K562 (cell line): Measurements from ENCODE around the gene XIRP2.

Experiments used
- BRCA1 ChIP-seq, 2 experiments: fragments of 450-650 bp in 1 of 2; sonication (generic) in 1 of 2; formaldehyde crosslinking in 1 of 2; IDR thresholded peaks; 2 replicates each; pipeline versions ENCODE4 v1.5.0 to v1.6.1; 2017 to 2020; ENCODE audit warnings: mild to moderate bottlenecking in 1 of 2, missing genetic modification reagents in 1 of 2
- EZH2 ChIP-seq: IDR thresholded peaks from 2 replicates; pipeline ENCODE4 v1.6.1; 2012; ENCODE audit warnings: low read depth, mild to moderate bottlenecking, inconsistent platforms, low read length, borderline replicate concordance
- GATAD2B ChIP-seq: fragments of 450-650 bp; IDR thresholded peaks from 2 replicates; pipeline ENCODE4 v1.6.1; 2017; ENCODE audit warnings: mild to moderate bottlenecking, borderline replicate concordance
- HDAC2 ChIP-seq: fragments of 450-650 bp; IDR thresholded peaks from 2 replicates; pipeline ENCODE4 v1.6.1; 2016; ENCODE audit warnings: mild to moderate bottlenecking
- KDM1A ChIP-seq, 2 experiments: fragments of 450-650 bp; IDR thresholded peaks; 2 replicates each; pipeline ENCODE4 v1.6.1; 2016; ENCODE audit warnings: mild to moderate bottlenecking in 2 of 2
- KDM2B ChIP-seq: fragments of 250-450 bp; sonication (Bioruptor Pico); IDR thresholded peaks from 2 replicates; pipeline ENCODE4 v1.8.0; 2021; ENCODE audit warnings: mild to moderate bottlenecking, moderate library complexity
- POLR2A ChIP-seq: fragments of 450-650 bp; conservative IDR thresholded peaks from 2 replicates; pipeline ENCODE4 v1.6.1; 2016
- POLR2AphosphoS5 ChIP-seq: IDR thresholded peaks from 2 replicates; pipeline ENCODE4 v1.6.1; 2011; ENCODE audit warnings: mild to moderate bottlenecking, low read depth, low read length, moderate library complexity; ENCODE audit not compliant: control insufficient read depth, insufficient read depth
- ZNF445 ChIP-seq: fragments of 250-450 bp; sonication (Bioruptor Pico); IDR thresholded peaks from 2 replicates; pipeline ENCODE4 v1.4.0; 2020; ENCODE audit warnings: low read depth, mild to moderate bottlenecking, moderate library complexity
- ZNF561 ChIP-seq: fragments of 450-650 bp; formaldehyde crosslinking; conservative IDR thresholded peaks from 2 replicates; pipeline ENCODE4 v1.4.0; 2020; ENCODE audit warnings: mild to moderate bottlenecking, moderate library complexity
- TF ChIP-seq, protein P1 (sequence below): sonication (generic); formaldehyde crosslinking; IDR thresholded peaks from 2 replicates; pipeline ENCODE4 v1.8.0; 2023; ENCODE audit warnings: mild to moderate bottlenecking, missing genetic modification reagents
- TF ChIP-seq, protein P2 (sequence below): fragments of 200-600 bp; sonication (generic); IDR thresholded peaks from one replicate; pipeline ENCODE4 v1.6.1; 2012; ENCODE audit warnings: mild to moderate bottlenecking, low read depth, low read length, inconsistent platforms
- TF ChIP-seq, protein P3 (sequence below), 3 experiments: IDR thresholded peaks in 2 of 3; conservative IDR thresholded peaks in 1 of 3; 2 replicates each; pipeline ENCODE4 v1.5.1; 2011 to 2012; ENCODE audit warnings: low read length in 3 of 3, mild to moderate bottlenecking in 3 of 3, control low read depth in 2 of 3, improper control_type of control experiment in 1 of 3, inconsistent platforms in 1 of 3, low read depth in 1 of 3, mixed read lengths in 1 of 3, moderate library complexity in 1 of 3; ENCODE audit not compliant: insufficient read depth in 2 of 3
- TF ChIP-seq, protein P4 (sequence below): fragments of 250-450 bp; sonication (Bioruptor Pico); IDR thresholded peaks from 2 replicates; pipeline ENCODE4 v1.8.0; 2021; ENCODE audit warnings: borderline replicate concordance, mild to moderate bottlenecking, moderate library complexity; ENCODE audit not compliant: poor library complexity, severe bottlenecking

DNA sequence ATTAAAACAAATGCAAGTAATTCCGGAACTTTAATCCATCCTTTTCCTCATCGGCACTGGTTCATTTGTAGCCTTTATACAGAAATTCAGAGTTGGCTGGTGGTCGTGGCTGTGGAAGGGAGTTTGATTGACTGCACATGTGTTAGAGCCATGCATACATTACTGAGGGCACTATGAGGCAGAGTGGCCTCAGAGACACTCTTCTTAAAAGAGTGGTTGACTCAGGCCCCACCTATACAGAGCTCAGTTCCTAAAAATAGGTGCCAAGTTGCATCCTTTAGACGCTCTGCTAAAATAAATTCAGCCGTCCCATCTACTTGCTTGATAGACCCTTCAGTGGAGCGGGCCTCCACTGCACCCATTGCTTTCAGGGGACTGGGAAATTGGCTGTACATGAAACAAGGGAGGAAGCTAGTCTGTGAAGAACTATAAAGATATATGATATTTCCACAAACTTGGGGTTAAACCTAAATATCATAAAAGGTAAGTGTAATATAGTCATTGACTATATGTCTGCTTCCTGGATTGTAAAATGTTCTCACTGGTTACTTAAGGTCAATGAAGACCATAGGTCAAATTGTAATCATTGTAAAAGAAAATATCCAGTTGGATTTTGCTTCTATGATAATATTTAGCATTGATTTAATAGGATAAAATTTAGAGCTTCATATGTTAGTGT lies 298.9 kb downstream of the XIRP2 start:
- TF ChIP-seq EZH2 (no peak), KDM2B (CRISPR knock-in tag) (no peak), BRCA1 (IDR thresholded peaks at IDR 0.05) (no peak), BRCA1 (CRISPR knock-in tag; IDR thresholded peaks at IDR 0.05) (no peak), HDAC2 (no peak), KDM1A (IDR thresholded peaks at IDR 0.05) (no peak), GATAD2B (no peak), ZNF561 (CRISPR knock-in tag) (no peak), ZNF445 (CRISPR knock-in tag) (no peak), POLR2AphosphoS5 (no peak), POLR2A (no peak)
- TF ChIP-seq, protein P1, sequence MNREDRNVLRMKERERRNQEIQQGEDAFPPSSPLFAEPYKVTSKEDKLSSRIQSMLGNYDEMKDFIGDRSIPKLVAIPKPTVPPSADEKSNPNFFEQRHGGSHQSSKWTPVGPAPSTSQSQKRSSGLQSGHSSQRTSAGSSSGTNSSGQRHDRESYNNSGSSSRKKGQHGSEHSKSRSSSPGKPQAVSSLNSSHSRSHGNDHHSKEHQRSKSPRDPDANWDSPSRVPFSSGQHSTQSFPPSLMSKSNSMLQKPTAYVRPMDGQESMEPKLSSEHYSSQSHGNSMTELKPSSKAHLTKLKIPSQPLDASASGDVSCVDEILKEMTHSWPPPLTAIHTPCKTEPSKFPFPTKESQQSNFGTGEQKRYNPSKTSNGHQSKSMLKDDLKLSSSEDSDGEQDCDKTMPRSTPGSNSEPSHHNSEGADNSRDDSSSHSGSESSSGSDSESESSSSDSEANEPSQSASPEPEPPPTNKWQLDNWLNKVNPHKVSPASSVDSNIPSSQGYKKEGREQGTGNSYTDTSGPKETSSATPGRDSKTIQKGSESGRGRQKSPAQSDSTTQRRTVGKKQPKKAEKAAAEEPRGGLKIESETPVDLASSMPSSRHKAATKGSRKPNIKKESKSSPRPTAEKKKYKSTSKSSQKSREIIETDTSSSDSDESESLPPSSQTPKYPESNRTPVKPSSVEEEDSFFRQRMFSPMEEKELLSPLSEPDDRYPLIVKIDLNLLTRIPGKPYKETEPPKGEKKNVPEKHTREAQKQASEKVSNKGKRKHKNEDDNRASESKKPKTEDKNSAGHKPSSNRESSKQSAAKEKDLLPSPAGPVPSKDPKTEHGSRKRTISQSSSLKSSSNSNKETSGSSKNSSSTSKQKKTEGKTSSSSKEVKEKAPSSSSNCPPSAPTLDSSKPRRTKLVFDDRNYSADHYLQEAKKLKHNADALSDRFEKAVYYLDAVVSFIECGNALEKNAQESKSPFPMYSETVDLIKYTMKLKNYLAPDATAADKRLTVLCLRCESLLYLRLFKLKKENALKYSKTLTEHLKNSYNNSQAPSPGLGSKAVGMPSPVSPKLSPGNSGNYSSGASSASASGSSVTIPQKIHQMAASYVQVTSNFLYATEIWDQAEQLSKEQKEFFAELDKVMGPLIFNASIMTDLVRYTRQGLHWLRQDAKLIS (CRISPR knock-in tag): no peak
- TF ChIP-seq, protein P2, sequence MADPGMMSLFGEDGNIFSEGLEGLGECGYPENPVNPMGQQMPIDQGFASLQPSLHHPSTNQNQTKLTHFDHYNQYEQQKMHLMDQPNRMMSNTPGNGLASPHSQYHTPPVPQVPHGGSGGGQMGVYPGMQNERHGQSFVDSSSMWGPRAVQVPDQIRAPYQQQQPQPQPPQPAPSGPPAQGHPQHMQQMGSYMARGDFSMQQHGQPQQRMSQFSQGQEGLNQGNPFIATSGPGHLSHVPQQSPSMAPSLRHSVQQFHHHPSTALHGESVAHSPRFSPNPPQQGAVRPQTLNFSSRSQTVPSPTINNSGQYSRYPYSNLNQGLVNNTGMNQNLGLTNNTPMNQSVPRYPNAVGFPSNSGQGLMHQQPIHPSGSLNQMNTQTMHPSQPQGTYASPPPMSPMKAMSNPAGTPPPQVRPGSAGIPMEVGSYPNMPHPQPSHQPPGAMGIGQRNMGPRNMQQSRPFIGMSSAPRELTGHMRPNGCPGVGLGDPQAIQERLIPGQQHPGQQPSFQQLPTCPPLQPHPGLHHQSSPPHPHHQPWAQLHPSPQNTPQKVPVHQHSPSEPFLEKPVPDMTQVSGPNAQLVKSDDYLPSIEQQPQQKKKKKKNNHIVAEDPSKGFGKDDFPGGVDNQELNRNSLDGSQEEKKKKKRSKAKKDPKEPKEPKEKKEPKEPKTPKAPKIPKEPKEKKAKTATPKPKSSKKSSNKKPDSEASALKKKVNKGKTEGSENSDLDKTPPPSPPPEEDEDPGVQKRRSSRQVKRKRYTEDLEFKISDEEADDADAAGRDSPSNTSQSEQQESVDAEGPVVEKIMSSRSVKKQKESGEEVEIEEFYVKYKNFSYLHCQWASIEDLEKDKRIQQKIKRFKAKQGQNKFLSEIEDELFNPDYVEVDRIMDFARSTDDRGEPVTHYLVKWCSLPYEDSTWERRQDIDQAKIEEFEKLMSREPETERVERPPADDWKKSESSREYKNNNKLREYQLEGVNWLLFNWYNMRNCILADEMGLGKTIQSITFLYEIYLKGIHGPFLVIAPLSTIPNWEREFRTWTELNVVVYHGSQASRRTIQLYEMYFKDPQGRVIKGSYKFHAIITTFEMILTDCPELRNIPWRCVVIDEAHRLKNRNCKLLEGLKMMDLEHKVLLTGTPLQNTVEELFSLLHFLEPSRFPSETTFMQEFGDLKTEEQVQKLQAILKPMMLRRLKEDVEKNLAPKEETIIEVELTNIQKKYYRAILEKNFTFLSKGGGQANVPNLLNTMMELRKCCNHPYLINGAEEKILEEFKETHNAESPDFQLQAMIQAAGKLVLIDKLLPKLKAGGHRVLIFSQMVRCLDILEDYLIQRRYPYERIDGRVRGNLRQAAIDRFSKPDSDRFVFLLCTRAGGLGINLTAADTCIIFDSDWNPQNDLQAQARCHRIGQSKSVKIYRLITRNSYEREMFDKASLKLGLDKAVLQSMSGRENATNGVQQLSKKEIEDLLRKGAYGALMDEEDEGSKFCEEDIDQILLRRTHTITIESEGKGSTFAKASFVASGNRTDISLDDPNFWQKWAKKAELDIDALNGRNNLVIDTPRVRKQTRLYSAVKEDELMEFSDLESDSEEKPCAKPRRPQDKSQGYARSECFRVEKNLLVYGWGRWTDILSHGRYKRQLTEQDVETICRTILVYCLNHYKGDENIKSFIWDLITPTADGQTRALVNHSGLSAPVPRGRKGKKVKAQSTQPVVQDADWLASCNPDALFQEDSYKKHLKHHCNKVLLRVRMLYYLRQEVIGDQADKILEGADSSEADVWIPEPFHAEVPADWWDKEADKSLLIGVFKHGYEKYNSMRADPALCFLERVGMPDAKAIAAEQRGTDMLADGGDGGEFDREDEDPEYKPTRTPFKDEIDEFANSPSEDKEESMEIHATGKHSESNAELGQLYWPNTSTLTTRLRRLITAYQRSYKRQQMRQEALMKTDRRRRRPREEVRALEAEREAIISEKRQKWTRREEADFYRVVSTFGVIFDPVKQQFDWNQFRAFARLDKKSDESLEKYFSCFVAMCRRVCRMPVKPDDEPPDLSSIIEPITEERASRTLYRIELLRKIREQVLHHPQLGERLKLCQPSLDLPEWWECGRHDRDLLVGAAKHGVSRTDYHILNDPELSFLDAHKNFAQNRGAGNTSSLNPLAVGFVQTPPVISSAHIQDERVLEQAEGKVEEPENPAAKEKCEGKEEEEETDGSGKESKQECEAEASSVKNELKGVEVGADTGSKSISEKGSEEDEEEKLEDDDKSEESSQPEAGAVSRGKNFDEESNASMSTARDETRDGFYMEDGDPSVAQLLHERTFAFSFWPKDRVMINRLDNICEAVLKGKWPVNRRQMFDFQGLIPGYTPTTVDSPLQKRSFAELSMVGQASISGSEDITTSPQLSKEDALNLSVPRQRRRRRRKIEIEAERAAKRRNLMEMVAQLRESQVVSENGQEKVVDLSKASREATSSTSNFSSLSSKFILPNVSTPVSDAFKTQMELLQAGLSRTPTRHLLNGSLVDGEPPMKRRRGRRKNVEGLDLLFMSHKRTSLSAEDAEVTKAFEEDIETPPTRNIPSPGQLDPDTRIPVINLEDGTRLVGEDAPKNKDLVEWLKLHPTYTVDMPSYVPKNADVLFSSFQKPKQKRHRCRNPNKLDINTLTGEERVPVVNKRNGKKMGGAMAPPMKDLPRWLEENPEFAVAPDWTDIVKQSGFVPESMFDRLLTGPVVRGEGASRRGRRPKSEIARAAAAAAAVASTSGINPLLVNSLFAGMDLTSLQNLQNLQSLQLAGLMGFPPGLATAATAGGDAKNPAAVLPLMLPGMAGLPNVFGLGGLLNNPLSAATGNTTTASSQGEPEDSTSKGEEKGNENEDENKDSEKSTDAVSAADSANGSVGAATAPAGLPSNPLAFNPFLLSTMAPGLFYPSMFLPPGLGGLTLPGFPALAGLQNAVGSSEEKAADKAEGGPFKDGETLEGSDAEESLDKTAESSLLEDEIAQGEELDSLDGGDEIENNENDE: no peak
- TF ChIP-seq, protein P3, sequence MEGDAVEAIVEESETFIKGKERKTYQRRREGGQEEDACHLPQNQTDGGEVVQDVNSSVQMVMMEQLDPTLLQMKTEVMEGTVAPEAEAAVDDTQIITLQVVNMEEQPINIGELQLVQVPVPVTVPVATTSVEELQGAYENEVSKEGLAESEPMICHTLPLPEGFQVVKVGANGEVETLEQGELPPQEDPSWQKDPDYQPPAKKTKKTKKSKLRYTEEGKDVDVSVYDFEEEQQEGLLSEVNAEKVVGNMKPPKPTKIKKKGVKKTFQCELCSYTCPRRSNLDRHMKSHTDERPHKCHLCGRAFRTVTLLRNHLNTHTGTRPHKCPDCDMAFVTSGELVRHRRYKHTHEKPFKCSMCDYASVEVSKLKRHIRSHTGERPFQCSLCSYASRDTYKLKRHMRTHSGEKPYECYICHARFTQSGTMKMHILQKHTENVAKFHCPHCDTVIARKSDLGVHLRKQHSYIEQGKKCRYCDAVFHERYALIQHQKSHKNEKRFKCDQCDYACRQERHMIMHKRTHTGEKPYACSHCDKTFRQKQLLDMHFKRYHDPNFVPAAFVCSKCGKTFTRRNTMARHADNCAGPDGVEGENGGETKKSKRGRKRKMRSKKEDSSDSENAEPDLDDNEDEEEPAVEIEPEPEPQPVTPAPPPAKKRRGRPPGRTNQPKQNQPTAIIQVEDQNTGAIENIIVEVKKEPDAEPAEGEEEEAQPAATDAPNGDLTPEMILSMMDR (IDR thresholded peaks at IDR 0.05 in 2 of 3, conservative IDR thresholded peaks at IDR 0.05 in 1 of 3; ENCODE audit: insufficient read depth in 2 of 3, low read depth in 1 of 3, low read length in 3 of 3): no peak
- TF ChIP-seq, protein P4, sequence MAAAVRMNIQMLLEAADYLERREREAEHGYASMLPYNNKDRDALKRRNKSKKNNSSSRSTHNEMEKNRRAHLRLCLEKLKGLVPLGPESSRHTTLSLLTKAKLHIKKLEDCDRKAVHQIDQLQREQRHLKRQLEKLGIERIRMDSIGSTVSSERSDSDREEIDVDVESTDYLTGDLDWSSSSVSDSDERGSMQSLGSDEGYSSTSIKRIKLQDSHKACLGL (CRISPR knock-in tag): no peak
